Transverse colon (tissue), 4 donors: ENCODE measurements around the gene ZBTB40. TPM values are rescaled to one million over a fixed set of nuclear protein-coding genes. Genes with fewer than 3 reads are reported as not detected.

Experiments
- DNase-seq: peaks from one replicate; pipeline ENCODE4 v3.0.0-alpha.2; 2019
- H3K27ac ChIP-seq, 4 donors: fragments of 200-600 bp; sonication (generic); 2 replicates each; pipeline ENCODE4 v1.5.1; 2016 to 2018; ENCODE audit warnings: inconsistent platforms in 4 of 4
- H3K27me3 ChIP-seq: fragments of 200-600 bp; sonication (generic); 2 replicates; pipeline ENCODE4 v1.5.1; 2017; ENCODE audit warnings: inconsistent platforms
- H3K36me3 ChIP-seq, 4 donors: fragments of 200-600 bp; sonication (generic); 2 replicates each; pipeline ENCODE4 v1.5.1; 2017 to 2019; ENCODE audit warnings: inconsistent platforms in 4 of 4
- H3K4me1 ChIP-seq, 4 donors: fragments of 200-600 bp; sonication (generic); 2 replicates each; pipeline ENCODE4 v1.5.1; 2017 to 2020; ENCODE audit warnings: inconsistent platforms in 4 of 4
- H3K4me3 ChIP-seq, 4 donors: fragments of 200-600 bp; sonication (generic); 1 replicate in 1 of 4; 2 replicates in 3 of 4; pipeline versions ENCODE4 v1.5.1 to v1.6.1; 2017 to 2019; ENCODE audit warnings: inconsistent platforms in 4 of 4
- H3K9me3 ChIP-seq, 2 donors: fragments of 200-600 bp; sonication (generic); 2 replicates each; pipeline ENCODE4 v1.5.1; 2017 to 2019; ENCODE audit warnings: inconsistent platforms in 2 of 2
- EP300 ChIP-seq: sonication (generic); formaldehyde crosslinking; IDR thresholded peaks from one replicate; pipeline ENCODE4 v1.6.1; 2017; ENCODE audit warnings: antibody characterized with exemption, low read depth
- POLR2A ChIP-seq: fragments of 450-650 bp; IDR thresholded peaks from one replicate; pipeline ENCODE4 v1.6.1; 2016; ENCODE audit warnings: antibody characterized with exemption, mild to moderate bottlenecking, moderate library complexity
- POLR2AphosphoS5 ChIP-seq, 3 donors: sonication (generic); formaldehyde crosslinking; IDR thresholded peaks; one replicate each; pipeline ENCODE4 v1.6.1; 2016; ENCODE audit warnings: antibody characterized with exemption in 3 of 3
- WGBS, 2 donors: methylation state at CpG; one replicate each; pipeline ENCODE4 v1.1.5; 2018; ENCODE audit warnings: low coverage in 1 of 2; 5-methylcytosine and 5-hydroxymethylcytosine counted together
- in situ Hi-C, 4 donors: fragments of 200-750 bp; cut with MboI; loops; one replicate each; pipeline versions ENCODE4 v1.15.0 to v1.15.1; 2017; ENCODE audit warnings: low sequenced_read_pairs in 3 of 4, low pct_ligation_motif_present in 1 of 4, low pct_unique_long_range_greater_than_20kb in 1 of 4
- intact Hi-C: fragments of 100-400 bp; cut with DNase I; formaldehyde crosslinking; loops from one replicate; pipeline ENCODE4 v1.15.1; 2023; ENCODE audit warnings: low total_unique reads
- total RNA-seq, 4 donors: library from RNA; depleted of rRNA; stranded (reverse); fragments of >200 nt; gene quantifications; one replicate each; pipeline ENCODE4 v1.1.0, GENCODE V29; 2016
- TF ChIP-seq, protein P1 (sequence below), 5 experiments: fragments of 200-600 bp in 3 of 5; fragments of 450-650 bp in 2 of 5; sonication (generic) in 3 of 5; IDR thresholded peaks; 1 replicate in 2 of 5; 2 replicates in 3 of 5; pipeline ENCODE4 v1.5.1; 2016 to 2017; ENCODE audit warnings: antibody characterized with exemption in 5 of 5, inconsistent platforms in 3 of 5, mild to moderate bottlenecking in 2 of 5, moderate library complexity in 1 of 5

The ZBTB40 gene
- total RNA-seq, 4 donors from 2014 or later = 17.7 to 30.3 (median 21.1) TPM

GRCh38 chr1:22525211-22525610 is 73.6 kb downstream of the ZBTB40 start:
- TF ChIP-seq EP300 (no peak), POLR2AphosphoS5 (IDR thresholded peaks at IDR 0.05) (no peak), POLR2A (no peak)
- TF ChIP-seq, protein P1, sequence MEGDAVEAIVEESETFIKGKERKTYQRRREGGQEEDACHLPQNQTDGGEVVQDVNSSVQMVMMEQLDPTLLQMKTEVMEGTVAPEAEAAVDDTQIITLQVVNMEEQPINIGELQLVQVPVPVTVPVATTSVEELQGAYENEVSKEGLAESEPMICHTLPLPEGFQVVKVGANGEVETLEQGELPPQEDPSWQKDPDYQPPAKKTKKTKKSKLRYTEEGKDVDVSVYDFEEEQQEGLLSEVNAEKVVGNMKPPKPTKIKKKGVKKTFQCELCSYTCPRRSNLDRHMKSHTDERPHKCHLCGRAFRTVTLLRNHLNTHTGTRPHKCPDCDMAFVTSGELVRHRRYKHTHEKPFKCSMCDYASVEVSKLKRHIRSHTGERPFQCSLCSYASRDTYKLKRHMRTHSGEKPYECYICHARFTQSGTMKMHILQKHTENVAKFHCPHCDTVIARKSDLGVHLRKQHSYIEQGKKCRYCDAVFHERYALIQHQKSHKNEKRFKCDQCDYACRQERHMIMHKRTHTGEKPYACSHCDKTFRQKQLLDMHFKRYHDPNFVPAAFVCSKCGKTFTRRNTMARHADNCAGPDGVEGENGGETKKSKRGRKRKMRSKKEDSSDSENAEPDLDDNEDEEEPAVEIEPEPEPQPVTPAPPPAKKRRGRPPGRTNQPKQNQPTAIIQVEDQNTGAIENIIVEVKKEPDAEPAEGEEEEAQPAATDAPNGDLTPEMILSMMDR (IDR thresholded peaks at IDR 0.05) = no peak
- peaks cover 0 to 6% (median 2%) of the 10 kb centered on the region in 4 donors for H3K4me1 ChIP-seq
- intact Hi-C loops = no loop called here
- no peaks in the 10 kb centered on the region for H3K27me3 ChIP-seq
- no peak for DNase-seq
- no peak overlapping the region for H3K4me3 ChIP-seq
- H3K27ac ChIP-seq = no peak overlapping the region
- H3K36me3 ChIP-seq = peaks cover 0 to 41% (median 14%) of the 10 kb centered on the region in 4 donors
- WGBS, 2 donors = 88 to 93% methylated on average over 2 to 3 of the region's 3 CpGs
- no peaks in the 10 kb centered on the region for H3K9me3 ChIP-seq
- in situ Hi-C loops = no loop called here

DNA sequence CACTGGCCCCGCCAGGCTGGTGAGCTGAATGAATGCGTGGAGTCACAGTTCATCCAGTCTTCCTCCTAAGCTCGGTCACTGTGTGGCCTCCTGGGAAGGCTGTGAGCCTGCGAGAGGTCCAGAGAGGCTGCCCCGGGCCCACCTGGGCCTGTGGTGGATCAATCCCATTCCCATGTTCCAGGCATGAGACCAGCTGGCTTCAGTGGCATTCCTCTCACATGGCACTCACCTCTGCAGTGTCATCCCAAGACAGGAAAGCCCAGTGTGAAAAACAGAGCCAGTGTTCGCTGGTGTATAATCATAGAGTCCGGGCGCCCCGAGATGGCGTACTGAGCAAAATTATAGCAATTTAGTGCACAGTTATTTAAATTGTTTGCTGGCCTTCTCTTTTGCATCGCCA is 74.0 kb downstream of the ZBTB40 start:
- no peak for DNase-seq
- H3K4me1 ChIP-seq = peaks cover 0 to 10% (median 4%) of the 10 kb centered on the region in 4 donors
- in situ Hi-C loops = no loop called here
- intact Hi-C loops = no loop called here
- 94% methylated on average over 11 of the region's 11 CpGs; no CpG with 5 or more reads in 1 of the 2 donors for WGBS, 2 donors
- H3K27me3 ChIP-seq = no peaks in the 10 kb centered on the region
- no peak overlapping the region for H3K27ac ChIP-seq
- peaks cover 0 to 36% (median 12%) of the 10 kb centered on the region in 4 donors for H3K36me3 ChIP-seq
- TF ChIP-seq, protein P1 (IDR thresholded peaks at IDR 0.05) = no peak
- no peak for TF ChIP-seq POLR2AphosphoS5 (IDR thresholded peaks at IDR 0.05)
- no peaks in the 10 kb centered on the region for H3K9me3 ChIP-seq
- H3K4me3 ChIP-seq = no peak overlapping the region

DNA sequence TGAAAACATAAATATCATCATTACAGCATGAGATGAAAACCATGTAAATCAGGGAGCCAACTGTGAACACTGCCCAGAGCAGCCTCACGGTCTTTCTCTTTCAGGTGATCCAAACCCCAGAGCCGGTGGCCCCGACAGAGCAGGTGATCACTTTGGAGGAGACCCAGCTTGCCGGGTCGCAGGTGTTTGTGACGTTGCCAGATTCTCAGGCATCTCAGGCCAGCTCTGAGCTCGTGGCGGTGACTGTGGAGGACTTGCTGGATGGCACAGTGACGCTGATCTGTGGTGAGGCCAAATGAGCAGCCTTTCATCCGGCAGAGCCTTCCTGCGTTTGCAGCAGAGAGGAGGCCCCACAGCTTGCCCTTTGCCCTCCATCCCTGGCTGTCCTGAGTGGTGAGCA is 74.4 kb downstream of the ZBTB40 start:
- H3K4me1 ChIP-seq = peaks cover 0 to 15% (median 5%) of the 10 kb centered on the region in 4 donors
- WGBS, 2 donors = 82% methylated on average over 11 of the region's 11 CpGs; no CpG with 5 or more reads in 1 of the 2 donors
- in situ Hi-C loops (no loop called here), intact Hi-C loops (no loop called here)
- no peak for DNase-seq
- H3K36me3 ChIP-seq = peaks cover 0 to 36% (median 12%) of the 10 kb centered on the region in 4 donors
- H3K4me3 ChIP-seq = no peak overlapping the region
- TF ChIP-seq EP300 (no peak), POLR2A (no peak), POLR2AphosphoS5 (IDR thresholded peaks at IDR 0.05) (no peak)
- TF ChIP-seq, protein P1 (IDR thresholded peaks at IDR 0.05) = no peak
- no peak overlapping the region for H3K27ac ChIP-seq
- H3K27me3 ChIP-seq = no peaks in the 10 kb centered on the region
- H3K9me3 ChIP-seq = no peaks in the 10 kb centered on the region

DNA sequence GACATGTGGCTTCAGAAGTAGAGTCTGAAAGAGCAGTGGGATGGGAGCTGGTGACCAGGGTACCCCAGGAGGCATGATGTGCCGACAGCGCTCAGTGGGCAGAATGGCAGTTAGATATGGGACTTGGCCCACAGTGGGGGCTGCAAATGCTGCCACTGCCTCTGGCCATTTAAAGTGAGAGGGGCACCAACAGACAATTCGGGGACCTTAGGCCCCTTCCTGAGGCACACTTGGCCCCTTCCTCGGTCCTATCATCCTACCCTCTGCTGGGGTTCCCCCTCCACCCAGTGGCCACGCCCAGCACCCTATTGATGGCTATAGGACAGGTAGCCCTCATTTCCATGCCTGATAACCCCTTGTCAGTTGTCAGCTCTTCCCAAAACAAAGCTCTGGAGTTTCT is 75.0 kb downstream of the ZBTB40 start:
- TF ChIP-seq, protein P1 (IDR thresholded peaks at IDR 0.05) = no peak
- no peak for TF ChIP-seq POLR2AphosphoS5 (IDR thresholded peaks at IDR 0.05)
- TF ChIP-seq POLR2A = no peak
- TF ChIP-seq EP300 = no peak
- Histone ChIP-seq H3K27ac (no peak overlapping the region), H3K4me3 (no peak overlapping the region), H3K9me3 (no peaks in the 10 kb centered on the region), H3K4me1 (peaks cover 0 to 17% (median 8%) of the 10 kb centered on the region in 4 donors), H3K27me3 (no peaks in the 10 kb centered on the region), H3K36me3 (peaks cover 0 to 36% (median 12%) of the 10 kb centered on the region in 4 donors)
- intact Hi-C loops = no loop called here
- no peak for DNase-seq
- 94% methylated on average over 5 of the region's 5 CpGs; no CpG with 5 or more reads in 1 of the 2 donors for WGBS, 2 donors
- in situ Hi-C loops = no loop called here
